Measurements from ENCODE around the gene CLEC7A.

CLEC7A gene

DNA sequence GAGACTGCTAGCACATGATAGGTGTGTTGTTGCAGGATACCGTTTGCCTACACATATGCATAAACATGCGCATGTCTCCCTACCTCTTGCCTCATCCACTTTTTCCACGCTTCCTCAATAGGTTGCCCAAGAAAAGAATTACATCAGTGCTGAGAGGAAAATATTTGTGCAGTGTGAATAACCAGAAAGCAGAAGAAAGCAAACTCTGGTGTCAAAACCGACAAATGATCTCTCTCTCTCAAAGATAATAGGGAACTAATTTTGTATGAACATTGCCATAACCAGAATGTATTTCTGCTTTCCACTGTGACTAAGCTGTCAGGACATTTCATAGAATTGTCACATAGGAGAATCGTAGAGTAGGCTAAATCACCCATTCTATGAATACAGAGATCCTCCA lies 1.3 kb downstream of the CLEC7A start:
- Histone ChIP-seq H3K4me2 (ENCODE audit: insufficient read depth, low read length) (no peak overlapping the region), H3K4me1 (ENCODE audit: insufficient read depth, low read length) (no peaks in the 10 kb centered on the region), H3K9me3 (ENCODE audit: insufficient read depth, low read length, severe bottlenecking) (no peaks in the 10 kb centered on the region), H3K79me2 (ENCODE audit: insufficient read depth, low read length) (no peaks in the 10 kb centered on the region), H3K27me3 (ENCODE audit: insufficient read depth, low read length, poor library complexity) (peaks cover 24% of the 10 kb centered on the region), H3K36me3 (ENCODE audit: insufficient read depth, low read length) (no peaks in the 10 kb centered on the region), H4K20me1 (ENCODE audit: insufficient read depth, low read length) (no peaks in the 10 kb centered on the region), H2AFZ (ENCODE audit: low read depth, low read length) (no peak overlapping the region), H3K9ac (ENCODE audit: low read depth, low read length) (no peak overlapping the region), H3K27ac (ENCODE audit: low read length) (no peak overlapping the region), H3K4me3 (ENCODE audit: low read depth in 1 of 2, low read length in 2 of 2) (no peak overlapping the region)
- TF ChIP-seq, protein P1, sequence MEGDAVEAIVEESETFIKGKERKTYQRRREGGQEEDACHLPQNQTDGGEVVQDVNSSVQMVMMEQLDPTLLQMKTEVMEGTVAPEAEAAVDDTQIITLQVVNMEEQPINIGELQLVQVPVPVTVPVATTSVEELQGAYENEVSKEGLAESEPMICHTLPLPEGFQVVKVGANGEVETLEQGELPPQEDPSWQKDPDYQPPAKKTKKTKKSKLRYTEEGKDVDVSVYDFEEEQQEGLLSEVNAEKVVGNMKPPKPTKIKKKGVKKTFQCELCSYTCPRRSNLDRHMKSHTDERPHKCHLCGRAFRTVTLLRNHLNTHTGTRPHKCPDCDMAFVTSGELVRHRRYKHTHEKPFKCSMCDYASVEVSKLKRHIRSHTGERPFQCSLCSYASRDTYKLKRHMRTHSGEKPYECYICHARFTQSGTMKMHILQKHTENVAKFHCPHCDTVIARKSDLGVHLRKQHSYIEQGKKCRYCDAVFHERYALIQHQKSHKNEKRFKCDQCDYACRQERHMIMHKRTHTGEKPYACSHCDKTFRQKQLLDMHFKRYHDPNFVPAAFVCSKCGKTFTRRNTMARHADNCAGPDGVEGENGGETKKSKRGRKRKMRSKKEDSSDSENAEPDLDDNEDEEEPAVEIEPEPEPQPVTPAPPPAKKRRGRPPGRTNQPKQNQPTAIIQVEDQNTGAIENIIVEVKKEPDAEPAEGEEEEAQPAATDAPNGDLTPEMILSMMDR (IDR thresholded peaks at IDR 0.05; ENCODE audit: borderline replicate concordance, extremely low read depth, low read length, poor library complexity, severe bottlenecking), result no peak
- no peak for TF ChIP-seq EZH2 (IDR thresholded peaks at IDR 0.05; ENCODE audit: borderline replicate concordance, low read depth, low read length, severe bottlenecking)
- ATAC-seq (ENCODE audit: insufficient read depth, low read depth) (no peak), DNase-seq (no peak)

DNA sequence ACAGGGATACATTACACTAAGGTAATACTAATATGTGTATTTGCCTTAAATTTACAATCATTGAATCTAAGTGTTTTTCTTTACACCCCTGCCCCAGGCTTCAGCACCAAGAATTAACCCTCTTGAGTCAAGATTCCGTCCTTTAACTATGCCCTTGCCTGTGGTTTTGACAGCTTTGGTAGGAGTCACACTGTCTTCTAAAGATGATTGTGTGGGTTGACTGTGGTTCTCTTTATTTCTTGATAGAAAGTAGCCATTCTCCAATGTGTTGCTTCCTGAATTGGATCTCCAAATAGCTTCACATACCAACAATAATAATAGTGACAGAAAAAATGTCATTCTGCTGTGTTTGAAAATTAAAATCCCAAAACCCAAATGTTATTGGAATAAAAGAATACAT lies 3.6 kb downstream of the CLEC7A start:
- TF ChIP-seq, protein P1 (IDR thresholded peaks at IDR 0.05; ENCODE audit: borderline replicate concordance, extremely low read depth, low read length, poor library complexity, severe bottlenecking), result no peak
- TF ChIP-seq EZH2 (IDR thresholded peaks at IDR 0.05; ENCODE audit: borderline replicate concordance, low read depth, low read length, severe bottlenecking), result no peak
- H3K4me2 ChIP-seq (ENCODE audit: insufficient read depth, low read length), result no peak overlapping the region
- no peaks in the 10 kb centered on the region for H3K79me2 ChIP-seq (ENCODE audit: insufficient read depth, low read length)

DNA sequence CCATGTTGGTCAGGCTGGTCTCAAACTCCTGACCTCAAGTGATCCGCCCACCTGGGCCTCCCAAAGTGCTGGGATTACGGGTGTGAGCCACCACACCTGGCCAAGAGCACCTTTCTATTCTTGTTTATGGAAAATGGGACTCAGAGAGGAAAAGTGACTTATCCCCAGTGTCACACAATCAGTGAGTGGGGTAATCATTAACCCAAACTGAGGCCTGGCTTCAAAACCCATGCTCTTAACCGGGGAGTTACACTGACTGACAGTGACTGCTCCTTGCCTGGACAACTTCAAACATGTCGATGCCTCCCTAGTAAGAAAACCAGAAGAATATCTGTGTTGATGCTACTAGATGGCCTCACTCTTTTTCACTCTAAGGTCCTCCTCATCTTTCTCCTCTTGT lies 7.3 kb downstream of the CLEC7A start:
- Histone ChIP-seq H3K4me3 (ENCODE audit: low read depth in 1 of 2, low read length in 2 of 2) (no peak overlapping the region), H3K9me3 (ENCODE audit: insufficient read depth, low read length, severe bottlenecking) (no peaks in the 10 kb centered on the region), H3K79me2 (ENCODE audit: insufficient read depth, low read length) (no peaks in the 10 kb centered on the region), H3K4me1 (ENCODE audit: insufficient read depth, low read length) (no peaks in the 10 kb centered on the region), H2AFZ (ENCODE audit: low read depth, low read length) (no peak overlapping the region), H3K36me3 (ENCODE audit: insufficient read depth, low read length) (no peaks in the 10 kb centered on the region), H3K4me2 (ENCODE audit: insufficient read depth, low read length) (no peak overlapping the region), H4K20me1 (ENCODE audit: insufficient read depth, low read length) (no peaks in the 10 kb centered on the region), H3K27ac (ENCODE audit: low read length) (no peak overlapping the region), H3K9ac (ENCODE audit: low read depth, low read length) (no peak overlapping the region), H3K27me3 (ENCODE audit: insufficient read depth, low read length, poor library complexity) (peaks cover 13% of the 10 kb centered on the region)
- TF ChIP-seq EZH2 (IDR thresholded peaks at IDR 0.05; ENCODE audit: borderline replicate concordance, low read depth, low read length, severe bottlenecking), result no peak
- TF ChIP-seq, protein P1 (IDR thresholded peaks at IDR 0.05; ENCODE audit: borderline replicate concordance, extremely low read depth, low read length, poor library complexity, severe bottlenecking), result no peak
- DNase-seq (no peak), ATAC-seq (ENCODE audit: insufficient read depth, low read depth) (no peak)

More for the DNA sequence above, 3.6 kb downstream of the CLEC7A start:
- Histone ChIP-seq H3K27ac (ENCODE audit: low read length) (no peak overlapping the region), H3K27me3 (ENCODE audit: insufficient read depth, low read length, poor library complexity) (peaks cover 22% of the 10 kb centered on the region), H3K4me1 (ENCODE audit: insufficient read depth, low read length) (no peaks in the 10 kb centered on the region), H2AFZ (ENCODE audit: low read depth, low read length) (no peak overlapping the region), H3K4me3 (ENCODE audit: low read depth in 1 of 2, low read length in 2 of 2) (no peak overlapping the region), H4K20me1 (ENCODE audit: insufficient read depth, low read length) (no peaks in the 10 kb centered on the region), H3K36me3 (ENCODE audit: insufficient read depth, low read length) (no peaks in the 10 kb centered on the region), H3K9me3 (ENCODE audit: insufficient read depth, low read length, severe bottlenecking) (no peaks in the 10 kb centered on the region), H3K9ac (ENCODE audit: low read depth, low read length) (no peak overlapping the region)
- no peak for DNase-seq
- no peak for ATAC-seq (ENCODE audit: insufficient read depth, low read depth)

DNA sequence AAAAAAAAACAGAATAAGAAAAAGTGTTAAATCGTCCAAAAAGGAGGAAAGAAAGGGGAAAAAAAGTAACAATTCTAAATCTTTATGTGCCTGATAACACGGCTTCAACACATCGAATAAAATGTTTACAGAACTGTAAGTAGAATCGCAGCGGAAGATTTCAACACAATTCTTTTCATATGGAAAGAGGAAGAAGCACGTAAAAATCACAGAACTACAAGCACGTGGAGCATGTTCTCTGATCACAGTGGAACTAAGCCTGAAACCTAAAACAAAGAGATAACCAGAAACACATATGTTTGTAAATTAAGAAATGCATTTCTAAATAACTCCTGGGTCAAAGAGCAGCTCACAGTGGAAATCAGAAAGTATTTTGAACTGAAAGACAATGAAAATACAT lies 8.7 kb downstream of the CLEC7A start:
- H3K36me3 ChIP-seq (ENCODE audit: insufficient read depth, low read length), result no peaks in the 10 kb centered on the region
- no peaks in the 10 kb centered on the region for H3K4me1 ChIP-seq (ENCODE audit: insufficient read depth, low read length)
- no peak overlapping the region for H3K4me3 ChIP-seq (ENCODE audit: low read depth in 1 of 2, low read length in 2 of 2)
- no peak for ATAC-seq (ENCODE audit: insufficient read depth, low read depth)
- H3K27ac ChIP-seq (ENCODE audit: low read length), result no peak overlapping the region
- H3K79me2 ChIP-seq (ENCODE audit: insufficient read depth, low read length), result no peaks in the 10 kb centered on the region
- H3K9ac ChIP-seq (ENCODE audit: low read depth, low read length), result no peak overlapping the region
- H3K4me2 ChIP-seq (ENCODE audit: insufficient read depth, low read length), result no peak overlapping the region
- TF ChIP-seq, protein P1 (IDR thresholded peaks at IDR 0.05; ENCODE audit: borderline replicate concordance, extremely low read depth, low read length, poor library complexity, severe bottlenecking), result no peak
- no peak for TF ChIP-seq EZH2 (IDR thresholded peaks at IDR 0.05; ENCODE audit: borderline replicate concordance, low read depth, low read length, severe bottlenecking)
- no peak for DNase-seq
- no peaks in the 10 kb centered on the region for H3K9me3 ChIP-seq (ENCODE audit: insufficient read depth, low read length, severe bottlenecking)
- no peaks in the 10 kb centered on the region for H4K20me1 ChIP-seq (ENCODE audit: insufficient read depth, low read length)
- H3K27me3 ChIP-seq (ENCODE audit: insufficient read depth, low read length, poor library complexity), result peaks cover 6% of the 10 kb centered on the region
- H2AFZ ChIP-seq (ENCODE audit: low read depth, low read length), result no peak overlapping the region
